ENCODE measurements around the gene ST6GALNAC5.
"Not testable (repeated sequence)": the region's sequence is repeated elsewhere in the genome, so short reads cannot be mapped to it uniquely, and the experiment has no call there.

Gene ST6GALNAC5

DNA sequence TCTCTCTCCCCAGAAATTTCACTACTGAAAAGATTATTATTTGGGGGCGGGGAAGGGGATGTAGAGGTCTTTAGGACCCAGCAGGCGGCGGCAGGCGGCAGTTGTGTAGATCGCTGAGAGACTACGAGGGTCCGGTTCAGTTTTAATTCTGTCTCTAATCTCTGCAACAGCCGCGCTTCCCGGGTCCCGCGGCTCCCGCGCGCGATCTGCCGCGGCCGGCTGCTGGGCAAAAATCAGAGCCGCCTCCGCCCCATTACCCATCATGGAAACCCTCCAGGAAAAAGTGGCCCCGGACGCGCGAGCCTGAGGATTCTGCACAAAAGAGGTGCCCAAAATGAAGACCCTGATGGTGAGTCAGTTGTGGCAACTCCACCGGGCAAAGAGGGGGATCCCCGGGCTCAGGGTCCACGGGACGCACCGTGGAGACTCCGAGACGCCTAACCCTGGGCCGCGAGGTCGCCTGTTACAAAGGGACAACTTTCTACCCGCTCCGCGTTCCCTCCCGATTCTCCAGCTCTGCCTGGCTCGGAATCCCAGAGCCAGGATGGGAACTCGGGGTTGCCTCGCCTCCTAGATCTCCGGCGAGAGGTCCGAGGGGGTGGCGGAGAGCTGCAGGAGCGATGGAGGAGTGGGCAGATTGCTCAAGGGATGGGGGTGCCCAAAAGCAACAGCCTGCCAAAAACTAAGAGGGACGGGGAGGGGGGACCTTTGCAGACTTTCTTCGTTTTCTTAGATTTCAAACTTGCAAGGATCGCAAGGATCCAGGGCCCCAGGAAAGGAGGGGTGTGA, at the start of gene ST6GALNAC5:
ST6GALNAC5 (plus strand) TSS at position 139 of the 789 bp plus-strand sequence.
- DNase-seq, result peak in 41 of 42 donors; percentile 15 to 78 (median 53)
- intact Hi-C loops (cut with DNase I), result no loop called here

DNA sequence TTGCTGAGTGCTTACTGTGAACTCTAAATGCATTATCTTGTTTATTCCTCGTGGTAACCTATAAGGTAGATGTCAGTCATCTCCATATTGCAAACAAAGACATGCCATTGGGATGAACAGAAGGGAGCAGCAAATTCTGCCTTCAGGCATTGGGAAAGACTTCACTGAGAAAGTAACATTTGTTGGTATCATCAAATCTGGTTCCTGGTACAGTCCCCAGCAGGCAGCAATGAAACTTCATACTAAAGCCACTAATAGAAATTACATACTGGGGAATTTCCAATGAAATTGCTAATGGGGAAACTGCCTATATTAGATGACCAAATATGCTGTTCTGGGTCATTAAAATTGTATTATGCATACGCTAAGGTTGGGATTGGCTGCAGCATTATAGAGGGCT, 47.3 kb upstream of the ST6GALNAC5 start:
- intact Hi-C loops (cut with DNase I), result no loop called here
- no peak for DNase-seq

DNA sequence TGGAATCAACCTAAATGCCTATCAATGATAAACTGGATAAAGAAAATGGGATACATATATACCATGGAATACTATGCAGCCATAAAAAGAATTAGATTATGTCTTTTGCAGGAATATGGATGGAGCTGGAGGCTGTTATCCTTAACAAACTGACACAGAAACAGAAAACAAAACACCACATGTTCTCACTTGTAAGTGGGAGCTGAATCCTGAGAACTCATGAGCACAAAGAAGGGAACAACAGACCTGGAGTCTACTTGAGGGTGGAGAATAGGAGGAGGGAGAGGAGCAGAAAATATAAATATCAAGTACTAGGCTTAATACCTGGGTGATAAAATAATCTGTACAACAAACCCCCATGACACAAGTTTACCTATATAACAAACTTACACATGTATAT, 44.3 kb upstream of the ST6GALNAC5 start:
- DNase-seq; intact Hi-C loops (cut with DNase I): not testable (repeated sequence)

DNA sequence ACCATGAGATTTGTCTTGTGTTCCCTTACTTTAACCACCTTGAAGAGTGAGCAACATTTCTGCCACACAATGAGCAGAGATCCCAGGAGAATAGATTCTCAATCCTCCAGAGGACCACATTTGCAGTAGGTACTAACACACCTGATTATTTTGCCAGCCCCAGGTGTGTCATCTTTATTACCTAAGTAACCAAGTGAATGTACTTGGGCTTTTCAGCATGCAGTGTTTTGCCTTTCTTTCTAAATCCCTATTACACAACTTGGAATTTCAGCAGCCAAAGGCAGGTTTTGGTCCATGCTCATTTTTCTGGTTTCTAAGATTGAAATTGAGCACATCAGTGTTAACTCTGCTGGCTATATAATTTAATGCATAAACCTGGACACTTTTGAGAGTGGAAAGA, 43.2 kb upstream of the ST6GALNAC5 start:
- DNase-seq, result no peak
- intact Hi-C loops (cut with DNase I), result no loop called here

DNA sequence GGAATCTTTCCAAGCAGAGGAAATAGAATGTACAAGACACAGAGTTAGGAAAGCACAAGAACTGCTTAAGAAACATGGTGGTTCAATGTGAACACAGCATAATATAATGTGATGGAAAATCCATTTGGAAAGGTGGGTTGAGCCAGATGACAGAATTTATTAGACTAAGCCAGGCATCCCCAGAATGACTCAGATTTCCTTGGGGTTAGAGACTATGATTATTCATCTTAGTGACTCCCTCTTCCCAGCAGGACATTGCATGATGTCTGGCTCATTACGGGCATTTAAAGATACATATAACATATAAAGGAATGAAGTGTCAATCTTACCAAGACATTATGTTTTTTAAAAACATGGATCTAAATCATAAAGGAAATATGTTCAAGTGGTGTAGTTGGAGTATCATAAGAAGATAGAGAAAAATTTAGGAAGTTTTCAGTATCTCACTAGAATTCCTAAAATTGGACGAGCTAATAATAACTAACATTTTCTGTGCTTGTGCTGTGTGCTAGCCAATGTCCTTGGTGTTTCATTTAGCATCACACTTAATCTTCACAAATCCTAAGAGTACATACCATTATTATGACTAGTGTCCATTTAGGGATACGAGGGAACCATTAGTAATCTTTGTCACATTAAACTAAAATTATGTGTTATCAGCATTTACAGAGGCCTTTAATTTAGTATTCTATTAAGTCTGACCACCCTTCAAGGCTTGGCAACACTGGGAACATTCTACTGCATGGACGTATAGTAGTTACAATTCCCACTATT, 41.0 kb upstream of the ST6GALNAC5 start:
- DNase-seq, result no peak
- intact Hi-C loops (cut with DNase I), result no loop called here

DNA sequence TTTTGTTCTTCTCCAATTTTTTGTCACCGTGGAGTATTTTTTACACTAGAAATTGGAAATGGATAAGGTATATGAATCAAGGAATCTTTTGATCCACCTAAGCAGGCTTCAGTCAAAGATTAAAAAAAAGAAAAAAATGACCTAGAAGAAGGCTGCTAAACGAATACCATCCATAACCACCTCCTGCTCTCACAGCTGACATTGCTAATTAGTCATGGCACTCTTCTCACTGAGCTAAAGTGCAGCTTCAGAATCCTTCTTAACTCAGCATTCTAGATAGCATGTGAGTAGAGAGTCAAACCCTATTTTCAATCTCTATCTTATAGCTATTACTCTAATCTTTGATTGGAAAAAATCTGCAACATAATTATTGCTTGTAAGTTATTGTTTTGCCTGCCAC, 40.2 kb upstream of the ST6GALNAC5 start:
- intact Hi-C loops (cut with DNase I), result no loop called here

DNA sequence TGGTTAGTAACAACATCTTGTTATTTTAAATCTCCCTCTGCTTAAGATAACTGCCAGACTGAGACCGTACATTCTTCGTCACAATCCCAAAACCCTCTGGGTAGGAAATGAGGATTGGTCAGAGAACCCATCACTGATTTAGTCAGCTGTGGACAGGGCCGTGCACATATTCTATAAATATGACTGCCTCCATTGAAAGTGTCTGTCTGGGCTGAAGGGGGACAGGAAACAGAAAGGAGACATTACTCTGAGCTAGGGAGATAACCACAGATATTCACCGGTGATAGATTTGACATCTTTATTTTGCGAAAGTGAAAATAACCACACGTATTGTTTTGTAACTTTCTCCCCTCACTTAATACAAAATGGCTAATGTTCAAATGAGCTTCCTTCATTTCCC, 36.9 kb upstream of the ST6GALNAC5 start:
- DNase-seq, result no peak
- intact Hi-C loops (cut with DNase I), result no loop called here

More for the DNA sequence above, 40.2 kb upstream of the ST6GALNAC5 start:
- no peak for DNase-seq

DNA sequence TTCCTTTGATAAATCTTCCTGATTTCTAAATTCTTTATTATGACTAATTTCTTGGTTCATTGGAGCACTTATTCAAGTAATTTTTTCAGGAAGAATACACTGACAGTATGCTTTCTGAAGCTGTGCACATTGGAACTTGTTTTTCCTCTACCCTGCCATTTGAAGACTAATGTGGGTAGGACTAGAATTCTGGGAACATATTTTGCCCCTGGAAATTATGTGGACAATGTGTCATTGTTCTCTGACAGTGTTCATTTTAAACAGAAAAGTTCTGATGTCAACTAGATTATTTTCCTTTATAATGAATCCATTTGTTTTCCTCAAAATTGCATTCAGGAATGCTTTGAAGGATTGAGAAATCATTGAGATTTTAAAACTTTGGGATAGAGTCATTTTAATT, 34.8 kb upstream of the ST6GALNAC5 start:
- no peak for DNase-seq
- intact Hi-C loops (cut with DNase I), result no loop called here

DNA sequence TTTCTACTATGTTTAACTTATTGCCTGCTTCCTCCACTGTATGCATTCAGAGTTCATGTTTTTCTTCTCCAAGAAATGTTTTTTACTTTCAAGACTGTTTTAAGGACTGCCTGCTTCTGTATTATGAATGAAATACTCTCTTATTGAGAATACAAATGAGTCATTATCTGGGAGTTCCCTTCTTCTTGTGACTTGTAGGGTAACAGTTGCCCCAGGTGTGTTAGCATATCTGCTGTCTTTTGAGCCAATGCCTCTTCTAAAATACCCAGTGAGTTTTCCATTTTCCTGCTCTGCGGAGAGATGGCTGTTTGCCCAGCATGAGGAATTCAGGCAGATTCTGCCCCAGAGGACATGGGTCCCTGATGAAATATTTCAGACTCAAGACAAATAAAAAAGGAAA, 34.1 kb upstream of the ST6GALNAC5 start:
- no peak for DNase-seq
- intact Hi-C loops (cut with DNase I), result no loop called here

DNA sequence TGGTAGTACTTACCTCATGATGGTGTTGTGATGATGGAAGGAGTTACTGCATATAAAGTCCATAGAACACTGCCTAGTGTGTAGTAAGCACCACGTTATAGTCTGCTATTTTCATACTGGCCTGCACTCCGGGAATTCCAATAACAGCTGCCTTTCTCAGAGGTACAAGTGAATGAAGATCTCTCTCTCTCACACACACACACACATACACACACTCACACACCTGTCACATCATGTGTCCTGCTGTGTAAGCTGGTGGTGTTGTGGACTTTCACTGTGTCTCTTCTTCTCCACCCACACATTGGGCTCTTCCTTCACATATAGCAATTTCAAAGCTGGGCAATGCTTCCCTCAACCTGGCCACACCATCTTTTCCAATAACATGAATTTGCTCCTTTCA, 33.4 kb upstream of the ST6GALNAC5 start:
- DNase-seq, result no peak
- intact Hi-C loops (cut with DNase I), result no loop called here

DNA sequence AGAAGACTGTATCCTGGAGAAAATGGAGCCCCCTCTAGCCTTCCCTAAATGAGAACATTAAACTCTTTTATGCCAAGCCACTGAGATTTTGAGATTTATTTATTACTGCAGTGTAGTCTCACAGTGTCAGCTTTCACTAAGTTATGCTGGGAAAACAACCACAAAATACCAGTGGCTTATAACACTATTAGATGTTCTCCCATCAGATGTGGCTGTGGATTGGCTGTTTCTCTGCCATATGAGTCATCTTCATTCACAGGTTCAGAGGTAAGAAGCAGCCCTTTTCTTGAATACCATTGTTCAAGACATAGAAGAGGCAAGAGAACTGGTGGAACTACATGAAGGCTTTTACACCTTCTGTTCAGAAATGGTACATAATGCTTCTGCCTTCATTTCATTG, 32.1 kb upstream of the ST6GALNAC5 start:
- DNase-seq, result no peak
- intact Hi-C loops (cut with DNase I), result no loop called here

DNA sequence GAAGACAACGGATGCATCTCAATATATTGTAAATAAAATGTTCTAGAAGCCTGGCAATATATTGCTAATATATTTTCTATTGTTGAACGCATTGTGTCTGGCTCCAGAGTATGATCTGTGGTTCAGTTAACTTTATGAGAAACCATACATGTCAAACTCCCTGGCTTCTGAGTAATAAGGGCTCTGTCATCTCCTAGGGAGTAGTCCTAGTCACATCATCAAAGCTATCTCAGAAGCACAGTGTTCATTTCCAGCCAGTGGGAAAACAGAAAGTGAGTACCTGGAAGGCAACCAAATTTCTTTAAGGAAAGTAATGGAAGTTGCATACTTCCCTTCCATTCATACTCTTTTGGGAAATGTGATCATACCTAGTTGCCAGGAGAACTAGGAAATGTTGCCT, 27.0 kb upstream of the ST6GALNAC5 start:
- intact Hi-C loops (cut with DNase I), result no loop called here

DNA sequence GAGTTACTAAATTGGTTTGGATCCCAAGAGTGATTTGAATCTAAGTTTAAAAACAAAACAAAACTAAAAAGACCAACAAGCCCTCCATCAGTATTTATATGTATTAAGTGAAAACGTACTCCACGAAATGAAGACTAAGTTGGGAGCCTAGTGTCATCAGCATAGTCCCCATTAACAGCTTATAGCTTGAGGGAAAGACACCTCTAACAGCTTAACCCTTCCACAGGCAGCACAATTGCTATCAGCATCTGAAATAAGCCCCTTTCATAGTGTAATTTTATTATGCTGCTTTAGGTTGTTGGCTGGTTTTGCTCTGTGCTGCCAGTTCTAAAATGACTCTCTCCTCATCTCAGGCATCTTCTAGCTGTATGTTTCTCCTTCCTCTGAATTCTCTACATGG, 25.8 kb upstream of the ST6GALNAC5 start:
- intact Hi-C loops (cut with DNase I), result no loop called here

More for the DNA sequence above, 27.0 kb upstream of the ST6GALNAC5 start:
- no peak for DNase-seq

DNA sequence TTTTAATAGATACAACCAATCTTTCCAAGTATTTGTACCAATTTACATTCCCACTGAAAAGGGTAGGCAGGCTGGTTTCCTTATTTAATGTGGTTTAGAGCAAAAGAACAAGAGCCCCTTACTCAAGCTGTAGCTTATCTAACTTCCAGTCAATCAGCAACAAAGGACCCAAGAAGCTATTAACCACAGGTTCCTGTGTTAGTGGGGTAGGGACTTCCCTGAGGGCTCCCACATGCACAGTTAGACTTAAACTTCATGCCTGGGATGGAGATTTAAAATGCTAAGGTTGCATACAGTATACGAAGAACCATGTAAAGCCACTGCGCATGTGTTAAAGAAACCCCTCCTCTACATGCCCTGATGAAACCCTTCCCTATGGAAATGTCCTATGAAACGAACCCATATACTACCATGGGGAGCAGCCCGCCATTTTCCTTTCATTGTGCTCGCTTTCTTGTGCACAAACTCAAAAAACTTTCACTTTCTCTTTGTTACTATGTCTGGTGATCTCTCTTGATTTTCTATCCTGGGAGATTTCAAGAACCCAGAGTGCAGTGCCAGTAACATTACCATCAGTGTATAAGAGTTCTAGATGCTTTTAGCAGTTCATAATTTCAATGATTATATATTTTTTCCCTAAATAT, 23.3 kb upstream of the ST6GALNAC5 start:
- DNase-seq, result no peak
- intact Hi-C loops (cut with DNase I), result no loop called here

More for the DNA sequence above, 25.8 kb upstream of the ST6GALNAC5 start:
- no peak for DNase-seq

DNA sequence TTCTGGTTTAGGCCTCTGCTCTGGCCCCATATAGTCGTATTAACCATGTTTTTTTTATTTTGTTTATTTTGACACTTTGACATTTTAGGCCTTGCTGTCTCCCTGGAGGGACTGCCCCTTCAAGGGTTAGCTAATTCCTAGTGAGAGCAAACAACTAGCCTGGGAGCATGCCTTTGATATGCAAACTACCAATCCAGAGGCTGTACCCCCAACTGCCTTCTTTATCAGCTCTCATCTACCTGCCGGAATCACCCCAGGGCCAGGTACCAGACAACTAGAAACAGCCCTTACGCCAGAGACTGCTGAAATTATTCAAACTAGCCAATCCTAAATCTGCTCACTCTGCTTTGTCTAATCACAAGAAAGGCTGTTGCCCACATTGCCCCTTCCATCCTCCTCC, 13.0 kb upstream of the ST6GALNAC5 start:
- no peak for DNase-seq
- intact Hi-C loops (cut with DNase I), result no loop called here

DNA sequence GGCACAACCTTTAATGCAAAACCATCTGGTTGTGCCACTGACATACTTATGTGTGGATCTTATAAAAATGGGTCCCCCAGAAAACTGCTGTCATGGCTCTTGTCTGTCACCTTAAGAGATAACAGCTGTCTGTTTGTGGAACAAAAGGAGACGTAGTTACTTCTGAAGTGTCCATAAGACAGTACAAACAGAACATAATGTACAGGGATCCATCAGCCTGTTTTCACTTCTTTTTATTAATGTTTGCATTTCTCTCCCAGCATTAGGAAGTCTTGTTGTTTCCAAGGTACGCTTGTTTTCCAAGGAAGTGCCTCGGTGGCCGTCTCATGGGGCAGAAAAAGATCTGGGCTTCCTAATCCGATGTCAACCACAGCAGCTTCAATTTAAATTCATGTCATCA, 11.2 kb upstream of the ST6GALNAC5 start:
- intact Hi-C loops (cut with DNase I), result no loop called here
- DNase-seq, result no peak

DNA sequence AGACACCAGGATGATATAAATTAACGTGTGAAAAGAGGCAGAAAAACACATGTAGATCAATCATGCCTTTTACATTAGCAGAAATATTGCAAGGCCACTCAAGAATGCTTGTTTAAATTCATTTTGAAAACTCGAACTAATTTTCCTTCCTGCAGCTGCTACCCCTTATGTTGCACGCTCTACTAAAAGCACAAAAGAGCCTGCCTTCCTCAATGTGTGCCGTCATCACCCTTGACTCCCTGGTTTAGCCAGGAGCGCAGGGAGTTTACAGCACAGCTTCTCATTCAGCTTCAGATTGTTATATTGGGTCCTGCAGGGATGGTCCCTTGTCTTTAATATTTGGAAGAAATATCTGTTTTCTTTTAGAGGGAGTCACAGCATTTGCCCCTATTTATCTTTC, 10.1 kb upstream of the ST6GALNAC5 start:
- intact Hi-C loops (cut with DNase I), result no loop called here
- DNase-seq, result no peak

DNA sequence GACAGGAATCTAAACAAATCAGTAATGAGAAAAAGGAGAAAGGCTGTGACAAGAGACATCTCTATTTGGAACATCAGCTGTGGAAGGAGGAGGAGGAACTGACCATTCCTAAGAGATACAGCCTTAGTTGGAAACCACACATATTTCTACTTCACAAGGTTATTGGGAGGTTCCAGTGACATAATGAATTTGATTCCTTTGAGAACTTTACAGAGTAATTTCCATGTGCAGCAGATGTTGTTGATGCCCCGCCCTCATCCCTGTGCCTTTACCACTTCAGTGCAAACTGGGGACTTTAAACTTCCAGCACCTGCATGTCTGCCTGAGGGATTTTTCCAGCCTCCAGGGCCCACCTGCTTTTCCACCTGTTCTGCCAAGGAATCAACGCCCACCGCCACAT, 9.3 kb upstream of the ST6GALNAC5 start:
- DNase-seq, result no peak
- intact Hi-C loops (cut with DNase I), result no loop called here

DNA sequence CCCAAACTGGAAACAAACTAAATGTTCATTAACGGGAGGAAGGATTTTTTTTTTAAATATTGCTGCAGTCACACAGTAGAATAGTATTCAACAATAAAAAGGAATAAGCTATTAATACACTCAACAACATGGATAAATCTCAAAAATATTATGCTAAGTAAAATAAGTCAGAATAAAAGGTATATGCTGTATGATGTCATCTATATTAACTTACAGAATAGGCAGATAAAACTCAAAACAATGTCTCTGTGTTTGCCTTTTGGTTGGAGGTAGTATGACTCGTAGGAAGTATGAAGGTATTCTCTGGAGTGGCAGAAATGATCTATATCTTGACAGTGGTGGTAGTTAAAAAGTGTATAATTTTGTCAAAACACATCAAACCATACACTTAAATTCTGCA, 6.1 kb upstream of the ST6GALNAC5 start:
- no peak for DNase-seq
- intact Hi-C loops (cut with DNase I), result no loop called here

DNA sequence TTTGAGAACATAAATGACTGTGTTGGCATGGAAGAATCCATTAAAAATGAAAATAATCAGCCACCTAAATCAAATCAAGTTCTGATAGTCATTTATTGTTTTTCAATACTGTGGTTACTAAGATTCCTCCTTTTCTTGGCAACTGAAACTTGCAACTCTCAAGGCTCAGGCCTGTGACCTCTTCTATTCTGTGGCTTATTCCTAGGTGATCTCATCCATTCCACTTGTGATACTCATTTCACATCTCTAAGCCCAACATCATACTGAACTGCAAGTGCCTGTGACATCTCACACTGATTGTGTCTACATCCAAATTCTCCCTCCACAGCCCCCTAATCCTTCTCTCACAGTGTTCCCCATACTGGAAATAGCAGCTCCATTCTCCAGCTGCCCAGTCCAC, 4.8 kb upstream of the ST6GALNAC5 start:
- intact Hi-C loops (cut with DNase I), result no loop called here
- DNase-seq, result no peak

All from head of caudate nucleus (tissue), 42 donors.